HCT116 (cell line): ENCODE results near the gene MS4A4A. TPM values are rescaled to one million over a fixed set of nuclear protein-coding genes. Genes with fewer than 3 reads are reported as not detected.

Experiments
- ATAC-seq: fragments of 200-7000 bp; cut with Tn5 transposase; 2 replicates; pipeline ENCODE4 v1.9.1; 2020; ENCODE audit warnings: mild to moderate bottlenecking, moderate library complexity
- BruUV-seq: library from RNA; stranded (reverse); fragments of 400-500 nt; replicated peaks from 2 replicates; lab custom pipeline; 2021; lab: Mats Ljungman, UMichigan
- CTCF ChIA-PET: fragments of 300-600 bp; sonication (Branson Sonifier 250); formaldehyde crosslinking; loops from one replicate; lab custom pipeline; 2021; ENCODE audit warnings: antibody characterized with exemption; lab: Charles Lee
- POLR2A ChIA-PET: fragments of 300-600, 350-600 bp; sonication (Branson Sonifier 250); formaldehyde crosslinking; loops from one replicate; lab custom pipeline; 2021; ENCODE audit warnings: antibody characterized with exemption; lab: Charles Lee
- RAD21 ChIA-PET, 2 experiments: fragments of 300-600 bp; sonication (Branson Sonifier 250); formaldehyde crosslinking; loops; one replicate each; lab custom pipeline; 2023; ENCODE audit warnings: low total read pairs in 2 of 2; ENCODE audit not compliant: uncharacterized antibody in 2 of 2, unreplicated experiment in 2 of 2, low non-redundant PET in 1 of 2; lab: Charles Lee
- DNase-seq: peaks from one replicate; pipeline ENCODE4 v3.0.0-alpha.2; 2010; ENCODE audit warnings: low read depth, low spot score
- H2AFZ ChIP-seq: fragments of 200-600 bp; shearing (Covaris generic), sonication (generic); 2 replicates; pipeline ENCODE4 v1.6.1; 2017; ENCODE audit warnings: low read depth, mixed run types, mixed read lengths, antibody characterized with exemption, low read length; ENCODE audit not compliant: poor library complexity, severe bottlenecking
- H3K27ac ChIP-seq: 2 replicates; pipeline ENCODE4 v1.5.1; 2012; ENCODE audit warnings: low read depth, low read length
- H3K27me3 ChIP-seq: fragments of 200-600 bp; sonication (generic); 2 replicates; pipeline ENCODE4 v1.6.1; 2016; ENCODE audit warnings: mixed run types, low read length, mixed read lengths; ENCODE audit not compliant: insufficient read depth
- H3K36me3 ChIP-seq, 2 experiments: fragments of 200-500 bp in 1 of 2; fragments of 200-600 bp in 1 of 2; sonication (Bioruptor generic) in 1 of 2; sonication (generic) in 1 of 2; 2 replicates each; pipeline versions ENCODE4 v1.5.1 to v1.6.1; 2014 to 2016; ENCODE audit warnings: low read length in 2 of 2, inconsistent platforms in 1 of 2, mixed read lengths in 1 of 2, mixed run types in 1 of 2; ENCODE audit not compliant: insufficient read depth in 2 of 2, control insufficient read depth in 1 of 2
- H3K4me1 ChIP-seq, 2 experiments: fragments of 200-600 bp in 1 of 2; sonication (generic) in 1 of 2; 2 replicates each; pipeline versions ENCODE4 v1.5.1 to v1.6.1; 2012 to 2017; ENCODE audit warnings: low read length in 2 of 2, inconsistent platforms in 1 of 2, mild to moderate bottlenecking in 1 of 2, mixed read lengths in 1 of 2, mixed run types in 1 of 2, moderate library complexity in 1 of 2; ENCODE audit not compliant: insufficient read depth in 2 of 2, control insufficient read depth in 1 of 2
- H3K4me2 ChIP-seq: fragments of 200-600 bp; sonication (generic); 2 replicates; pipeline ENCODE4 v1.6.1; 2017; ENCODE audit warnings: mixed run types, low read length, mixed read lengths
- H3K4me3 ChIP-seq, 2 experiments: fragments of 200-600 bp in 1 of 2; sonication (generic) in 1 of 2; replicated peaks in 1 of 2; 2 replicates each; pipeline ENCODE4 v1.5.1; 2011 to 2016; ENCODE audit warnings: low read length in 2 of 2, control low read depth in 1 of 2, low read depth in 1 of 2, mild to moderate bottlenecking in 1 of 2, mixed read lengths in 1 of 2, mixed run types in 1 of 2
- H3K79me2 ChIP-seq: fragments of 200-600 bp; sonication (generic); 2 replicates; pipeline ENCODE4 v1.6.1; 2017; ENCODE audit warnings: mild to moderate bottlenecking, mixed run types, low read length, moderate library complexity, mixed read lengths; ENCODE audit not compliant: insufficient read depth
- H3K9ac ChIP-seq: fragments of 200-600 bp; sonication (generic); 2 replicates; pipeline ENCODE4 v1.6.1; 2016; ENCODE audit warnings: low read length, mixed read lengths
- H3K9me2 ChIP-seq: fragments of 200-600 bp; sonication (generic), shearing (Covaris generic); 2 replicates; pipeline ENCODE4 v1.6.1; 2017; ENCODE audit warnings: mixed run types, mild to moderate bottlenecking, moderate library complexity; ENCODE audit not compliant: insufficient read depth
- H3K9me3 ChIP-seq, 2 experiments: fragments of 200-500 bp in 1 of 2; fragments of 200-600 bp in 1 of 2; sonication (Bioruptor generic) in 1 of 2; sonication (generic) in 1 of 2; 2 replicates each; pipeline ENCODE4 v1.6.1; 2014 to 2017; ENCODE audit warnings: low read length in 2 of 2, mixed read lengths in 2 of 2, inconsistent platforms in 1 of 2, low read depth in 1 of 2, mild to moderate bottlenecking in 1 of 2, mixed run types in 1 of 2, moderate library complexity in 1 of 2; ENCODE audit not compliant: control insufficient read depth in 1 of 2, insufficient read depth in 1 of 2
- H4K20me1 ChIP-seq: fragments of 200-600 bp; sonication (generic), shearing (Covaris generic); 2 replicates; pipeline ENCODE4 v1.6.1; 2017; ENCODE audit warnings: mixed run types, mild to moderate bottlenecking, moderate library complexity; ENCODE audit not compliant: insufficient read depth
- CBX3 ChIP-seq: IDR thresholded peaks from 2 replicates; pipeline ENCODE4 v1.6.1; 2012; ENCODE audit warnings: low read depth
- CTCF ChIP-seq, 3 experiments: fragments of 200-600 bp in 1 of 3; sonication (generic) in 1 of 3; IDR thresholded peaks in 2 of 3; conservative IDR thresholded peaks in 1 of 3; 2 replicates each; pipeline ENCODE4 v1.5.1; 2012 to 2017; ENCODE audit warnings: low read depth in 2 of 3, low read length in 2 of 3, antibody characterized with exemption in 1 of 3, borderline replicate concordance in 1 of 3, control low read depth in 1 of 3, mild to moderate bottlenecking in 1 of 3, mixed read lengths in 1 of 3, mixed run types in 1 of 3, moderate library complexity in 1 of 3; ENCODE audit not compliant: insufficient read depth in 1 of 3
- EGR1 ChIP-seq: IDR thresholded peaks from 2 replicates; pipeline ENCODE4 v1.6.1; 2012; ENCODE audit warnings: low read depth
- ELF1 ChIP-seq: IDR thresholded peaks from 2 replicates; pipeline ENCODE4 v1.6.1; 2012; ENCODE audit warnings: low read depth, borderline replicate concordance
- EZH2 ChIP-seq: fragments of 200-600 bp; sonication (generic); IDR thresholded peaks from 2 replicates; pipeline ENCODE4 v1.6.1; 2017; ENCODE audit warnings: antibody characterized with exemption, mixed run types
- MAX ChIP-seq: IDR thresholded peaks from 2 replicates; pipeline ENCODE4 v1.6.1; 2012
- POLR2A ChIP-seq: IDR thresholded peaks from 2 replicates; pipeline ENCODE4 v1.7.0; 2011; ENCODE audit warnings: borderline replicate concordance; ENCODE audit not compliant: insufficient read depth, insufficient read length; ENCODE audit errors: extremely low read depth
- POLR2AphosphoS5 ChIP-seq: IDR thresholded peaks from 2 replicates; pipeline ENCODE4 v1.6.1; 2011; ENCODE audit warnings: mild to moderate bottlenecking, low read depth, low read length, moderate library complexity
- RAD21 ChIP-seq: IDR thresholded peaks from 2 replicates; pipeline ENCODE4 v1.6.1; 2012; ENCODE audit warnings: low read depth, mild to moderate bottlenecking
- SIN3A ChIP-seq: IDR thresholded peaks from 2 replicates; pipeline ENCODE4 v1.6.1; 2012; ENCODE audit warnings: low read depth
- SP1 ChIP-seq: IDR thresholded peaks from 2 replicates; pipeline ENCODE4 v1.6.1; 2012; ENCODE audit warnings: low read depth
- TCF7L2 ChIP-seq: IDR thresholded peaks from 2 replicates; pipeline ENCODE4 v1.7.0; 2011; ENCODE audit warnings: borderline replicate concordance, inconsistent platforms; ENCODE audit not compliant: insufficient read depth, insufficient read length; ENCODE audit errors: extremely low read depth
- YY1 ChIP-seq: IDR thresholded peaks from 2 replicates; pipeline ENCODE4 v1.6.1; 2011; ENCODE audit warnings: low read length, low read depth, moderate library complexity, mild to moderate bottlenecking; ENCODE audit not compliant: insufficient replicate concordance; ENCODE audit errors: extremely low read depth
- ZFX ChIP-seq: fragments of 450-650 bp; IDR thresholded peaks from 2 replicates; pipeline ENCODE4 v1.6.1; 2017
- ZNF274 ChIP-seq: fragments of 200-500 bp; sonication (Bioruptor generic); IDR thresholded peaks from 2 replicates; pipeline ENCODE4 v1.6.1; 2014; ENCODE audit warnings: mild to moderate bottlenecking, low read depth, low read length, inconsistent platforms
- intact Hi-C: fragments of 100-400 bp; cut with micrococcal nuclease; formaldehyde crosslinking; loops from 2 replicates; pipeline ENCODE4 v1.10.0; 2022
- total RNA-seq: library from RNA; stranded (reverse); gene quantifications from one replicate; pipeline ENCODE4 v1.2.1, GENCODE V29; 2021; ENCODE audit not compliant: unreplicated experiment

MS4A4A gene
- total RNA-seq, 1 experiment from 2014 or later: 0.22 TPM

- Histone ChIP-seq H2AFZ (no peak overlapping the region), H3K9ac (no peak overlapping the region), H4K20me1 (no peaks in the 10 kb centered on the region), H3K4me1 (no peaks in the 10 kb centered on the region), H3K27ac (no peak overlapping the region), H3K4me2 (no peak overlapping the region), H3K9me3 (0 out of 4 replicates have a peak, but pooled peaks cover 0 to 4% of the 10 kb centered on the region in 2 experiments), H3K36me3 (no peaks in the 10 kb centered on the region), H3K9me2 (no peaks in the 10 kb centered on the region), H3K27me3 (no peaks in the 10 kb centered on the region), H3K79me2 (no peaks in the 10 kb centered on the region), H3K4me3 (no peak overlapping the region)
- no peak for DNase-seq
- intact Hi-C loops: no loop called here
- no peak for TF ChIP-seq SP1
- TF ChIP-seq TCF7L2: no peak
- TF ChIP-seq ZNF274: no peak
- TF ChIP-seq CBX3: no peak
- TF ChIP-seq POLR2AphosphoS5: no peak
- no peak for TF ChIP-seq EZH2
- CTCF ChIA-PET: interaction anchor here (1.7 kb wide), 1 partner anchor 9 kb away, joined by 6 read pairs; no protein-coding TSS in a partner anchor
- no TSS peak for BruUV-seq
- no peak for ATAC-seq
- POLR2A ChIA-PET: no interaction called here
- RAD21 ChIA-PET: no interaction called here
These were observed 6.0 kb upstream of the MS4A4A start for GRCh38 chr11:60274416-60274815.

GRCh38 chr11:60281485-60281884, 1.0 kb downstream of the MS4A4A start:
- CTCF ChIA-PET: no interaction called here
- Histone ChIP-seq H3K79me2 (no peaks in the 10 kb centered on the region), H3K4me1 (no peaks in the 10 kb centered on the region), H3K9ac (no peak overlapping the region), H3K4me3 (no peak overlapping the region), H3K9me3 (no peaks in the 10 kb centered on the region), H2AFZ (no peak overlapping the region), H3K27me3 (no peaks in the 10 kb centered on the region), H3K27ac (no peak overlapping the region), H3K4me2 (no peak overlapping the region), H4K20me1 (no peaks in the 10 kb centered on the region), H3K9me2 (no peaks in the 10 kb centered on the region), H3K36me3 (no peaks in the 10 kb centered on the region)
- no peak for ATAC-seq
- TF ChIP-seq ZFX (no peak), ZNF274 (no peak), TCF7L2 (no peak), POLR2A (no peak), YY1 (no peak), RAD21 (no peak), ELF1 (no peak), SIN3A (no peak), EGR1 (no peak), CTCF (IDR thresholded peaks at IDR 0.05 in 2 of 3, conservative IDR thresholded peaks at IDR 0.05 in 1 of 3; ENCODE audit: borderline replicate concordance in 1 of 3, insufficient read depth in 1 of 3, low read depth in 2 of 3, low read length in 2 of 3) (no peak), MAX (no peak), EZH2 (no peak), SP1 (no peak)
- no TSS peak for BruUV-seq
- DNase-seq: no peak
- POLR2A ChIA-PET: no interaction called here
- RAD21 ChIA-PET: no interaction called here
- intact Hi-C loops: no loop called here
